Measurements from ENCODE around the gene CRISP2. TPM values are rescaled to one million over a fixed set of nuclear protein-coding genes. Genes with fewer than 3 reads are reported as not detected.

The CRISP2 gene
- total RNA-seq, 2 experiments from 2014 or later, result not detected

DNA sequence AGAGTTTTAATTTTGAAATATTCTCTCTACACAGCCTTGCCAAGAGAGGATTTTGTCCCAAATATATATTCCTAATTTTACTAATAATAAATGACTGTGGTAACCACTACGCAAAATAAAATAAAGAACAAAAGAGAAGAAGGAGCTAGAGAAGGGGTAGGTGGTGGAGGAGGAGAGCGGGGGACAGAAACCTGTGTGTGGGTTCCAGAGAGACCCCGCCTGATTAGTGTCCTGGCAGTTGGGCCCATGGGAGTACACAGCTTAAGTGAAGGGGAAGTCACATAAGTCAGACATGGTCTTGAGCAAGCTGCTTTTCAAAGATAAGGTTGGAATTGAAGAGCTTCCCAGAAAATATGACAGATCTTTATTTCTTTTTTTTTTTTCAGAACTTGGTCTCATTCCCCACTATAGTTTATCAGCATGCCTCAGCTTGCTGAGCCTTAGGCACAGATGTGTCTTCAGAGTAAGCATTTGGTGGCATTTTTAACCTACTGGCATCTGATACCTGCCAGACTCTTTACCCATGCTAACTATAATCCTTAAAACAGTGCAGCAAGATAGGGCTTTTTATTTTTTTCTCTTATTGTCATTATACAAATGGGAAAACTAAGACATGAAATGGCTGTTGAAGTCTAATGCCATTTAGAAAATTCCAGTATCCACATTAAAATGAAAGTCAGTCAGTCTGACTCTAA, 67.1 kb downstream of the CRISP2 start:
- CTCF ChIA-PET (ENCODE audit: unreplicated experiment), result no interaction called here
- Histone ChIP-seq H3K4me3 (ENCODE audit: low read depth, low read length, poor library complexity, severe bottlenecking) (no peak overlapping the region), H2AFZ (ENCODE audit: low read length) (no peak overlapping the region), H4K20me1 (ENCODE audit: insufficient read depth, low read length) (no peaks in the 10 kb centered on the region), H3K9me2 (ENCODE audit: insufficient read depth, low read length) (no peaks in the 10 kb centered on the region), H3K27ac (ENCODE audit: low read depth, low read length, poor library complexity, severe bottlenecking) (no peak overlapping the region), H3K4me2 (ENCODE audit: low read length) (no peak overlapping the region), H3K36me3 (ENCODE audit: insufficient read depth, low read length) (no peaks in the 10 kb centered on the region), H3K4me1 (ENCODE audit: insufficient read depth, low read length, poor library complexity, severe bottlenecking) (no peaks in the 10 kb centered on the region), H3K79me2 (ENCODE audit: insufficient read depth, low read depth, low read length) (no peaks in the 10 kb centered on the region), H3K9me3 (ENCODE audit: low read length) (no peaks in the 10 kb centered on the region)
- no peak for TF ChIP-seq EZH2phosphoT487 (IDR thresholded peaks at IDR 0.05; ENCODE audit: borderline replicate concordance, low read depth, low read length)
- TF ChIP-seq CTCF (conservative IDR thresholded peaks at IDR 0.05; ENCODE audit: low read length), result no peak
- no TSS peak for BruUV-seq (replicated peaks)
- POLR2A ChIA-PET, result no interaction called here
- intact Hi-C loops (cut with micrococcal nuclease; ENCODE audit: unreplicated experiment), result no loop called here
- DNase-seq (ENCODE audit: low spot score), result no peak

DNA sequence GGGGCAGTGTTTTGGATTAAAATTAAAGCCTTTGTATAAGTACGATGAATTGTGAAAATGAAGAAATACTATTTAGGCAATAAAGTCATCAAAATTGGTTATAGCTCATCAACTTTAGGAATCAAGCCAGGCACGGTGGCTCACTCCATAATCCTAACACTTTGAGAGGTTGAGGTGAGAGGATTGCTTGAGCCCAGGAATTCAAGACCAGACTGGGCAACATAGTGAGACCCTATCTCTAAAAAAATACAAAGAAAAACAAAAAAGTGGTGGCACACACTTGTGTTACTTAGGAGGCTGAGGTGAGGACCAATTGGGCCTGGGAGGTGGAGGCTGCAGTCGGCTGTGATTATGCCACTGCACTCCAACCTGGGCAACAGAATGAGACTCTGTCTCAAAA, 68.2 kb downstream of the CRISP2 start:
- DNase-seq (ENCODE audit: low spot score), result no peak
- H3K27ac ChIP-seq (ENCODE audit: low read depth, low read length, poor library complexity, severe bottlenecking), result no peak overlapping the region
- H3K4me2 ChIP-seq (ENCODE audit: low read length), result no peak overlapping the region
- TF ChIP-seq CTCF (conservative IDR thresholded peaks at IDR 0.05; ENCODE audit: low read length) (no peak), EZH2phosphoT487 (IDR thresholded peaks at IDR 0.05; ENCODE audit: borderline replicate concordance, low read depth, low read length) (no peak)
- POLR2A ChIA-PET, result no interaction called here
- no peaks in the 10 kb centered on the region for H4K20me1 ChIP-seq (ENCODE audit: insufficient read depth, low read length)
- H3K4me1 ChIP-seq (ENCODE audit: insufficient read depth, low read length, poor library complexity, severe bottlenecking), result no peaks in the 10 kb centered on the region
- no peaks in the 10 kb centered on the region for H3K9me3 ChIP-seq (ENCODE audit: low read length)
- no peaks in the 10 kb centered on the region for H3K36me3 ChIP-seq (ENCODE audit: insufficient read depth, low read length)
- H3K4me3 ChIP-seq (ENCODE audit: low read depth, low read length, poor library complexity, severe bottlenecking), result no peak overlapping the region
- H2AFZ ChIP-seq (ENCODE audit: low read length), result no peak overlapping the region
- intact Hi-C loops (cut with micrococcal nuclease; ENCODE audit: unreplicated experiment), result no loop called here
- CTCF ChIA-PET (ENCODE audit: unreplicated experiment), result no interaction called here
- BruUV-seq (replicated peaks), result no TSS peak
- H3K9me2 ChIP-seq (ENCODE audit: insufficient read depth, low read length), result no peaks in the 10 kb centered on the region
- no peaks in the 10 kb centered on the region for H3K79me2 ChIP-seq (ENCODE audit: insufficient read depth, low read depth, low read length)

Other genes starting within 250 kb of the CRISP2 start
- gene GLYATL3, start 213.6 kb downstream of the CRISP2 start, total RNA-seq (2014; rRNA removed; shearing (Covaris generic)), result not detected in 2 replicates
- not detected in 2 replicates for gene GLYATL3, start 213.6 kb downstream of the CRISP2 start, total RNA-seq (2022)
- not detected in 2 replicates for gene C6orf141, start 162.9 kb downstream of the CRISP2 start, total RNA-seq (2014; rRNA removed; shearing (Covaris generic))
- gene C6orf141, start 162.9 kb downstream of the CRISP2 start, total RNA-seq (2022), result not detected in 2 replicates
- gene RHAG, start 76.7 kb downstream of the CRISP2 start, total RNA-seq (2014; rRNA removed; shearing (Covaris generic)), result not detected in 2 replicates
- gene RHAG, start 76.7 kb downstream of the CRISP2 start, total RNA-seq (2022), result not detected in 2 replicates
- gene CRISP3, start 30.8 kb upstream of the CRISP2 start, total RNA-seq (2014; rRNA removed; shearing (Covaris generic)), result not detected in 2 replicates
- not detected in 2 replicates for gene CRISP3, start 30.8 kb upstream of the CRISP2 start, total RNA-seq (2022)
- gene PGK2, start 73.7 kb upstream of the CRISP2 start, total RNA-seq (2014; rRNA removed; shearing (Covaris generic)), result not detected in 2 replicates
- not detected in 2 replicates for gene PGK2, start 73.7 kb upstream of the CRISP2 start, total RNA-seq (2022)
- not detected in 2 replicates for gene CRISP1, start 153.0 kb upstream of the CRISP2 start, total RNA-seq (2014; rRNA removed; shearing (Covaris generic))
- gene CRISP1, start 153.0 kb upstream of the CRISP2 start, total RNA-seq (2022), result not detected in 2 replicates